Central memory CD8-positive, alpha-beta T cell (primary cell): ENCODE measurements around the gene CADM1.

Experiments used
- ATAC-seq: fragments of 150-1000 bp; cut with Tn5 transposase; replicated peaks from 2 replicates; pipeline ENCODE4 v1.10.0; 2022; ENCODE audit warnings: mild to moderate bottlenecking, moderate FRiP score, moderate number of reproducible peaks; ENCODE audit not compliant: poor library complexity, severe bottlenecking; ENCODE audit errors: extremely low read depth
- DNase-seq, 2 donors: peaks; one replicate each; pipeline ENCODE4 v3.0.0; 2021; ENCODE audit warnings: low spot score in 2 of 2
- H3K27ac Mint-ChIP-seq: one replicate; pipeline ENCODE4 v1.8.0; 2022; ENCODE audit warnings: low read depth, mild to moderate bottlenecking, moderate library complexity, mixed read lengths
- H3K27me3 Mint-ChIP-seq: one replicate; pipeline ENCODE4 v1.8.0; 2022; ENCODE audit warnings: mixed read lengths
- H3K36me3 Mint-ChIP-seq: one replicate; pipeline ENCODE4 v1.8.0; 2022; ENCODE audit warnings: mild to moderate bottlenecking, moderate library complexity, mixed read lengths; ENCODE audit not compliant: insufficient read depth
- H3K4me1 Mint-ChIP-seq: one replicate; pipeline ENCODE4 v1.8.0; 2022; ENCODE audit warnings: mixed read lengths
- H3K4me3 Mint-ChIP-seq: one replicate; pipeline ENCODE4 v1.8.0; 2022; ENCODE audit warnings: mild to moderate bottlenecking, moderate library complexity, mixed read lengths
- H3K9me3 Mint-ChIP-seq: one replicate; pipeline ENCODE4 v1.8.0; 2022; ENCODE audit warnings: mixed read lengths

The CADM1 gene

DNA sequence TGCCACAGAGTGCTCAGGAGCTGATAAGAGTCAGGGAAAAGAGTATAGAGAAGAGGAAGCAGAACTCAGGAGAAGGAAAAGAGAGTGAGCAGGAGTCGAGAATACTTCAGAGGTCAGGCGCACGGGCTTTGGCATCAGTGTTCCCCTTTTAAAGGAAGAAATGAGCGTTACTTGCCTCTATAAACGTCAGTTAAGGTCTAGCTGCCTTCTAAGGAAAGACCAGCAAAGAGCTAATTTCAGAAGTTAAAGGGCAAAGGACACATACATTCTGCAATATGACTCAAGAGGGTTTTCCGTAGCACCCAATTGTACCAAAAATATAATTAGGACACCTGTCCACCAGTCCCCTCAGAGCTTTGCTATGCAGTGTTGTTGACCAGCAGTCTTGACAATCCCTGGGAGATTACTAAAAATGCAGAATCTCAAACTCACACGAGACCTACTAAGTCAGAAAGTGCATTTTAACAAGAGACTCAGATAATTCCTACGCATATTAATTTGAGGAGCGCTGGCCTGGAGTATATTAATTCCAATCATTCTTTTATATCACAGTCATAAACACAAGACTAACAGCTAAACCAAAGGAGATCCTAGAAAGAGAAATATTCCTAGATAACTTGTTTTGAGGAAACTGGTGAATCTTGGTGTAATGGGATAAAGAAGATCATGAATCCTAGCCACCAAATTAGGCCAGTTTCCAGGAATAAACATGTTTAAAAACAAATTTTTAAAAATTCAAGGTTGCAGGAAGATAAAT, 249.0 kb downstream of the CADM1 start:
- DNase-seq: no peak
- peak overlapping the region; percentile 87 for H3K27ac Mint-ChIP-seq
- ATAC-seq: no peak
- H3K36me3 Mint-ChIP-seq: peaks cover 2% of the 10 kb centered on the region
- peak overlapping the region; percentile 58 for H3K4me3 Mint-ChIP-seq
- H3K4me1 Mint-ChIP-seq: peaks cover 46% of the 10 kb centered on the region
- H3K9me3 Mint-ChIP-seq: peaks cover 5% of the 10 kb centered on the region
- no peaks in the 10 kb centered on the region for H3K27me3 Mint-ChIP-seq

GRCh38 chr11:115251126-115251525, 253.1 kb downstream of the CADM1 start:
- no peaks in the 10 kb centered on the region for H3K27me3 Mint-ChIP-seq
- H3K9me3 Mint-ChIP-seq: no peaks in the 10 kb centered on the region
- H3K36me3 Mint-ChIP-seq: no peaks in the 10 kb centered on the region
- no peak overlapping the region for H3K4me3 Mint-ChIP-seq
- DNase-seq (no peak), ATAC-seq (no peak)
- H3K27ac Mint-ChIP-seq: no peak overlapping the region
- H3K4me1 Mint-ChIP-seq: peaks cover 17% of the 10 kb centered on the region

- DNase-seq (no peak), ATAC-seq (no peak)
- no peaks in the 10 kb centered on the region for H3K36me3 Mint-ChIP-seq
- no peaks in the 10 kb centered on the region for H3K4me1 Mint-ChIP-seq
- H3K27ac Mint-ChIP-seq: no peak overlapping the region
- H3K9me3 Mint-ChIP-seq: no peaks in the 10 kb centered on the region
- no peak overlapping the region for H3K4me3 Mint-ChIP-seq
- H3K27me3 Mint-ChIP-seq: no peaks in the 10 kb centered on the region
Measured at GRCh38 chr11:115249061-115249578, 255.1 kb downstream of the CADM1 start.

DNA sequence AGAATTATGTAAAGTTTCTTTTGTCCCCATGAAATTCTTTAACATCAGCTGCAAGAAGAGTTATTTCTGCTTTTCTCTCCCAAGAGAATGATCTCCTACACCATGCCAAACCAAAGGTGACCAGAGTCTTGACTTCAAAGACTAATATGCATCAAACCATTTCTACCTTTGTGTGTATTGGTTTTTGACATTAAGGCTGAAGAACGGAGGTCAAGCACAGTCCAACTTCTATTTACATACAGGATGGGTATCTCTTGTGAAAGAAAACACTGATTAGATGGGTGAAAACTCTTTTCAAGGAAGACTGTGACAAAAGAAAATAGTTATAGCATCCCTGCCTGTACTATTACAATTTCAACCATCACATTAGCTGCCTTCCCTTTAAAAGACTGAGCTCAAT, 256.3 kb downstream of the CADM1 start:
- ATAC-seq: no peak

DNA sequence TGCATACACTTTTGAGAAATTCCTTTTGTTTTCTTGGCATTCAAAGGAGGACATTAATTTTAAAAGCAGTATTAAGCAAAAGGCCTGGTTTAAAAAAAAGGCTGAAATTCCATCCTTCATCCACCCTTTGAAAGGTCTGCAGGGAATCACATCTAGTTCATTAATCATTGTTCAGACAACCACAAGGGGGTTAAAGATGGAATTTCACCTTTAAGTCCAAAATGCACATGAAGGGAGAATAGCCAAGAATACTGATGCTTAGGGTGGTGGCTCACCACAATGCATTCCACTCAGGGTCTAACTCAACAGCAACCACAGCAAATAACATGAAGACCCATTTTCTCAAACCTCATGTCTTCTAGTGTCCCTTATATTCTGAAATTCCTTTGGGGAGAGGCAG, 256.9 kb downstream of the CADM1 start:
- no peak overlapping the region for H3K4me3 Mint-ChIP-seq
- H3K27ac Mint-ChIP-seq: no peak overlapping the region
- no peaks in the 10 kb centered on the region for H3K27me3 Mint-ChIP-seq
- DNase-seq: no peak
- H3K9me3 Mint-ChIP-seq: no peaks in the 10 kb centered on the region
- no peaks in the 10 kb centered on the region for H3K36me3 Mint-ChIP-seq
- no peaks in the 10 kb centered on the region for H3K4me1 Mint-ChIP-seq
- ATAC-seq: no peak

More for the DNA sequence above, 256.3 kb downstream of the CADM1 start:
- DNase-seq: no peak
- Mint-ChIP-seq H3K4me1 (no peaks in the 10 kb centered on the region), H3K4me3 (no peak overlapping the region), H3K27me3 (no peaks in the 10 kb centered on the region), H3K27ac (no peak overlapping the region), H3K36me3 (no peaks in the 10 kb centered on the region), H3K9me3 (no peaks in the 10 kb centered on the region)

DNA sequence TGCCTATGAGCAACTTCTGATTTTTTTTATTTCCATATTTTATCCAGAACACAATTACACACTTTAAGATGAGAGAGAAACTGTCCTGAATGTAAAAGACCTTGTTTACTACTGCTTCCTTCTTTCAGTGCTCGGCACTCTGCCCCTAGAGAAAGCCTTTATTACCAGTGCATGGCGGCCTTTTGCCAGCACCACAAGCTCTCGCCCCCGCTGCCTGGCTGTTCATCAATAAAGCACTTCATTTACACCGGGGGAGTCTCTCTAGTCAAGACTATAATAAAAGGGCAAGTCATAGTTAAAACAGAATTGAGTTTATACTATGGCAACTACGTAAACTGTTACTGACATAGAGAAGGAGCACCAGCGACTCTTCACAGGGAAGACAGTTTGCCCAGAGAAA, 259.5 kb downstream of the CADM1 start:
- no peak for ATAC-seq
- H3K27me3 Mint-ChIP-seq: no peaks in the 10 kb centered on the region
- H3K4me1 Mint-ChIP-seq: no peaks in the 10 kb centered on the region
- DNase-seq: no peak
- H3K4me3 Mint-ChIP-seq: no peak overlapping the region
- no peaks in the 10 kb centered on the region for H3K9me3 Mint-ChIP-seq
- peaks cover 2% of the 10 kb centered on the region for H3K36me3 Mint-ChIP-seq
- H3K27ac Mint-ChIP-seq: no peak overlapping the region

DNA sequence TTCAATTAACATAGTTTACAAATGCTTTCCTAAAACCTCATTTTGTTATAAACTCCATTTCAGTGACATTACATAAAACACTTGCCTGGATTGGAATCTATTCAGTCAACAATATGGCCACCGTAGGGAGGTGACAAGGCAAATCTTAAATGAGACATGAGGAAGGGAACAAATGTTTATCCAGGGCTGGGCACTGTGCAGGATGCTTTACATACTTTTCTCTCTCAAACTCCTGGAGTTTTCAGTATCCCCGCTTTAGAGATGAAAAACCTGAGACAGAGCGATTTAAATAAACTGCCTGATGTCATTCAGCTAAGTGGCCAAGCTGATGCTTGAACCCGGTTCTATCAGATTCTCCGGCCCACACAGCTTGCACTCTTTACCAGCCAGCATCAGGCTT, 259.9 kb downstream of the CADM1 start:
- Mint-ChIP-seq H3K36me3 (peaks cover 2% of the 10 kb centered on the region), H3K27me3 (no peaks in the 10 kb centered on the region), H3K4me3 (no peak overlapping the region), H3K9me3 (no peaks in the 10 kb centered on the region), H3K27ac (no peak overlapping the region), H3K4me1 (no peaks in the 10 kb centered on the region)
- DNase-seq: no peak
- no peak for ATAC-seq

- peaks cover 2% of the 10 kb centered on the region for H3K36me3 Mint-ChIP-seq
- DNase-seq (no peak), ATAC-seq (no peak)
- no peak overlapping the region for H3K27ac Mint-ChIP-seq
- no peak overlapping the region for H3K4me3 Mint-ChIP-seq
- H3K27me3 Mint-ChIP-seq: no peaks in the 10 kb centered on the region
- no peaks in the 10 kb centered on the region for H3K4me1 Mint-ChIP-seq
- no peaks in the 10 kb centered on the region for H3K9me3 Mint-ChIP-seq
Measured at GRCh38 chr11:115242982-115243381, 261.2 kb downstream of the CADM1 start.

- ATAC-seq (no peak), DNase-seq (no peak)
- no peak overlapping the region for H3K27ac Mint-ChIP-seq
- H3K36me3 Mint-ChIP-seq: peaks cover 2% of the 10 kb centered on the region
- H3K27me3 Mint-ChIP-seq: no peaks in the 10 kb centered on the region
- H3K4me1 Mint-ChIP-seq: no peaks in the 10 kb centered on the region
- no peaks in the 10 kb centered on the region for H3K9me3 Mint-ChIP-seq
- H3K4me3 Mint-ChIP-seq: no peak overlapping the region
Measured at GRCh38 chr11:115241899-115242298, 262.3 kb downstream of the CADM1 start.

DNA sequence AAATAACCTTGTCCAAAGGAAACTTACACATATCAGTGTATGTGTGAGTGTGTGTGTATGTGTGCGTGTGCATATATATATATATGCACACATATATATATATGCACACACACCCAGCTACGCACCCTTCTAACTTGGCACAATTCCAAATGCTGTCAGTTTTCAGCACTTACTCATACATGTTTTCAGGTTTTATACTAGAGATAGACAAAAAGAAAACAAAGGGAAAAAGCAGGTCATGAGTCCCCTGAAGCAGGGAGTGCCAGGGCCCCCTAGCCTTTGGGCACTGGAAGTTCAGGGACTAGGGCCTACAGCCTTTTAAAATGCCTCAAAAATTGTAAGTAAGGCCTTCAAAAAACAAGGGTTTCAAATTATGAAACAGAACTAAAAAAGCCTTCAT, 265.4 kb downstream of the CADM1 start:
- H3K9me3 Mint-ChIP-seq: no peaks in the 10 kb centered on the region
- no peak for ATAC-seq
- H3K4me1 Mint-ChIP-seq: no peaks in the 10 kb centered on the region
- H3K27ac Mint-ChIP-seq: no peak overlapping the region
- H3K27me3 Mint-ChIP-seq: no peaks in the 10 kb centered on the region
- no peak for DNase-seq
- H3K36me3 Mint-ChIP-seq: peaks cover 2% of the 10 kb centered on the region
- H3K4me3 Mint-ChIP-seq: no peak overlapping the region

DNA sequence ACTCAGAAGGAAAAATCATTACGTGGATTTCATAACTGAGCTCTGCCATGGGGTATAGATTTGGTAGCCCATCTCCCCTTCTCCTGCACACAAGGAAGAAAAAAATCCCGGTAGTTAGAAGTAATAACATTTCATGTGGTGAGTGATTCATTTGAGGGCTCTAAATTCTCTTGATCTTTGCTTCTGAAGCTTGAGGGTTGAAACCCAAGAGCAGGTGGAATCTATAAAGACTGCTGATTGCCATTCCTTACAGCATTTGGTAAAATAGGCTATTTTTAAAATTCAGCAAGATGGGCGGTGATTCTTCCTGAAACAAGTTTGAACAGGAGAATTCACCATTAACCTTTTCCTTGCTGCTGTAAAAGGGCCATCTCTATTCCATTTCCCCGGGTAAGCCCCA, 266.1 kb downstream of the CADM1 start:
- H3K4me1 Mint-ChIP-seq: no peaks in the 10 kb centered on the region
- no peaks in the 10 kb centered on the region for H3K9me3 Mint-ChIP-seq
- no peaks in the 10 kb centered on the region for H3K27me3 Mint-ChIP-seq
- no peak for DNase-seq
- no peak overlapping the region for H3K4me3 Mint-ChIP-seq
- peaks cover 2% of the 10 kb centered on the region for H3K36me3 Mint-ChIP-seq
- no peak for ATAC-seq
- H3K27ac Mint-ChIP-seq: no peak overlapping the region

DNA sequence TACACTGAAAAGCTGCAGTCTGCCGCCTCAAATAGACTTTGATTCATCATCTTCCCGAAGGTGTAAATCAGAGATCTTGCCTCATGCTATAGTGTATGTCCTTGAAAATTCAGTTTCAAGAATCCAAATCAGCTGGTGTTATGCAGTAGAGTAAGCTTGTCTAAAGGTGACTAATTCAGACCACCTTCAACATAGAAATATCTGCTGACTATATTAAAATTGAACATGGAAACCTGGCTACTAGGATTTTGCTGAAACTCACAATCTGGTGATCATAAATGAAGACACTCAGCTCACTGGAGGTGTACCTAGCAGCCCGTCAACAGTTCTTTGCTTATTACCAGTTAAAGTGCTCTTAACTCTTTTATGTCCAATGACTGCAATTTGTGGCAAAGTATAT, 266.6 kb downstream of the CADM1 start:
- ATAC-seq (no peak), DNase-seq (no peak)
- H3K4me3 Mint-ChIP-seq: no peak overlapping the region
- H3K36me3 Mint-ChIP-seq: peaks cover 2% of the 10 kb centered on the region
- no peak overlapping the region for H3K27ac Mint-ChIP-seq
- H3K9me3 Mint-ChIP-seq: no peaks in the 10 kb centered on the region
- no peaks in the 10 kb centered on the region for H3K4me1 Mint-ChIP-seq
- no peaks in the 10 kb centered on the region for H3K27me3 Mint-ChIP-seq

GRCh38 chr11:115234794-115235193, 269.4 kb downstream of the CADM1 start:
- H3K27me3 Mint-ChIP-seq: no peaks in the 10 kb centered on the region
- DNase-seq: no peak
- H3K4me1 Mint-ChIP-seq: no peaks in the 10 kb centered on the region
- no peak for ATAC-seq
- H3K4me3 Mint-ChIP-seq: no peak overlapping the region
- no peak overlapping the region for H3K27ac Mint-ChIP-seq
- H3K36me3 Mint-ChIP-seq: peaks cover 2% of the 10 kb centered on the region
- no peaks in the 10 kb centered on the region for H3K9me3 Mint-ChIP-seq
